ENCODE measurements around the gene BLOC1S3.

BLOC1S3 gene

DNA sequence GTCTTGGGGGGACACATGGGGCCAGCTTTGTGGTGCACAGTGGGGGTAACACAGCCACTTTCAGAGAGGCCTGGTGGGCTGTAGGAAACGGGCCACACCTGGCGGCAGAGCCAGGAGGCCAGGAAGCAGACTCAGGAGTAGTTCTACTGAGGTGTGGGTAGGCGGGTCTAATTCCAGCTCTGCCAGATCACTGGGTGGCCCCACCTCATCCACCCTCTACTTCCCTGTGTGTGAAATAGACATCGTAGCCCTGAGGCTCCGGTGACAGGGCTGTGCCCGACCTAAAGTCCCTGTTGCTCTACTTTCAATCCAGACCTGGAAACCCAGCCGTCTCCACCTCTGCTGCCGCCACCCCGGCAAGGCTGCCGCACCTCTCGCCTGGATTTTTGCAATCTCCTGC, 21.8 kb upstream of the BLOC1S3 start:
- no peak overlapping the region for H3K4me3 ChIP-seq (ENCODE audit: control insufficient read depth, low read depth, low read length)
- TF ChIP-seq, protein P1, sequence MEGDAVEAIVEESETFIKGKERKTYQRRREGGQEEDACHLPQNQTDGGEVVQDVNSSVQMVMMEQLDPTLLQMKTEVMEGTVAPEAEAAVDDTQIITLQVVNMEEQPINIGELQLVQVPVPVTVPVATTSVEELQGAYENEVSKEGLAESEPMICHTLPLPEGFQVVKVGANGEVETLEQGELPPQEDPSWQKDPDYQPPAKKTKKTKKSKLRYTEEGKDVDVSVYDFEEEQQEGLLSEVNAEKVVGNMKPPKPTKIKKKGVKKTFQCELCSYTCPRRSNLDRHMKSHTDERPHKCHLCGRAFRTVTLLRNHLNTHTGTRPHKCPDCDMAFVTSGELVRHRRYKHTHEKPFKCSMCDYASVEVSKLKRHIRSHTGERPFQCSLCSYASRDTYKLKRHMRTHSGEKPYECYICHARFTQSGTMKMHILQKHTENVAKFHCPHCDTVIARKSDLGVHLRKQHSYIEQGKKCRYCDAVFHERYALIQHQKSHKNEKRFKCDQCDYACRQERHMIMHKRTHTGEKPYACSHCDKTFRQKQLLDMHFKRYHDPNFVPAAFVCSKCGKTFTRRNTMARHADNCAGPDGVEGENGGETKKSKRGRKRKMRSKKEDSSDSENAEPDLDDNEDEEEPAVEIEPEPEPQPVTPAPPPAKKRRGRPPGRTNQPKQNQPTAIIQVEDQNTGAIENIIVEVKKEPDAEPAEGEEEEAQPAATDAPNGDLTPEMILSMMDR (IDR thresholded peaks at IDR 0.05; ENCODE audit: control insufficient read depth, insufficient read depth, low read depth, low read length, missing control alignments) = no peak
- DNase-seq (ENCODE audit: low read depth) = no peak

DNA sequence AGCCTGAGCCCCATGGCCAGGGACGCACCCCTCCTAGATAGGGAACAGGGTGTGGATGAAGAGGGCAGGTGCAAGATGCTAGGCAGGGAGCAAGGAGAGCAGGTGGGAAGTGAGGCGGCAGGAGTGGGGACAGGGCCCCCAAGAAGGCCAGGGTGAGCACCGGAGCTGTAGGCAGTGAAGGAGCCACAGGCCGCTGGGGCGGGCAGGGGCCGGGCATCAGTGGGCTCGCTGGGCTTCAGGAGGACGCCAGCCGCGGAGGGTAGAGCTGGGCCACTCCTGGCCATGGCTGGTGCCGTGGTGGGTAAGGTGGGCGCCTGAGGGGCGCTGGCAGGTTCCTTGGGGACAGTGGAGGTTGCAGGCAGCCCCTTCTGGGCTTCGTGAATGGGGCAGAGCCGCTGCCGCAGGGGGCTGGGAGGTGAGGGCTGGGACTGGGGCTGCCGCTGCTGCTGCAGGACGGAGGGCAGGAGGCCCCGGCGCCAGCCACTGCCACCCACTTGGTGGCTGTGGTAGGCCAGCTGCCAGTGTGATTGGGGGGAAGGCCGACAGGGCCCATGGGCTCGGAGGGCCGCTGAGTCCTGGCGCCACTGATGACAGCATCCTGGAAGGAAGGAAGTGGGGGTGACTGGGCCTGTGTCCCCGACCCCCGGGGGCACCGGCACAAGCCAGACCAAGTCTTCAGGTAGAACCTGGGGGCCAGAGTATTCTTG, 19.9 kb upstream of the BLOC1S3 start:
- H3K4me3 ChIP-seq (ENCODE audit: control insufficient read depth, low read depth, low read length) = no peak overlapping the region
- no peak for DNase-seq (ENCODE audit: low read depth)
- TF ChIP-seq, protein P1 (IDR thresholded peaks at IDR 0.05; ENCODE audit: control insufficient read depth, insufficient read depth, low read depth, low read length, missing control alignments) = no peak

DNA sequence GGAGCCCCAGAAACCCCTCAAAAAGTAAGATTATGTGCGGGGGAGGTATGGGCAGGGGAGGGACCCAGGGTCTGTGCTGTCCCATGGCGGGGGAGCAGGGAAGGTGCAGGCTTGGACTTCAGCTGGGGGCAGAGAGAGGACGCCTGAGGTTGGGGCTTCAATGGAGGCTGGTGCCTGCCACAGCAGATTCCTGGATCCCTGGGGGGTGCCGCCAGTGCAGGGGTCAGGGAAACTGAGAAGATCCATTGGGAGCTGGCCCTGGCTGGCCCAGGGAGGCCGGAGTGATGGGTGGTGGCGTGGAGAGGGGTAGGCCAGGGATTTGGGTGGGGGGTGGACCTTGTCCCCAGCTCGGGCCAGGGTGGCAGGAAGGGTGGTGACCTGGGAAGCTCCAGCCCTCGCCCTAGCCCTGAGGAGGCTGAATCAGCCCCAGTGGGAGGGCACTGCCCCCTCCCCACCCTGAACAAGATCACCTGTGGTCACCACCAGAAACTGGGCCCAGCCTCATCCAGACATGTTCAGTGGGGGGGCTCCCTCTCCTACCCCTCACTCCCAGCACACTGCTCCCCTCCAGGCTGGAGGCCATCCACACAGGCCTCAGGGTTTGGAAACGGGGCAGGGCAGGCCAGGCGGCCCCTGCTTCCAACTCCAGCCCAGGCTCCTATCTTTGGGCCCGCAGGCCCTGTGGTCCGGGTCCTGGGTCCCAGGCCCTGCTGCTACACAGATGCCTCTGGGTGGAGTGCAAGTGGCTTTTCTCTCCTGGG, 19.2 kb upstream of the BLOC1S3 start:
- DNase-seq (ENCODE audit: low read depth) = no peak
- TF ChIP-seq, protein P1 (IDR thresholded peaks at IDR 0.05; ENCODE audit: control insufficient read depth, insufficient read depth, low read depth, low read length, missing control alignments) = no peak
- no peak overlapping the region for H3K4me3 ChIP-seq (ENCODE audit: control insufficient read depth, low read depth, low read length)

DNA sequence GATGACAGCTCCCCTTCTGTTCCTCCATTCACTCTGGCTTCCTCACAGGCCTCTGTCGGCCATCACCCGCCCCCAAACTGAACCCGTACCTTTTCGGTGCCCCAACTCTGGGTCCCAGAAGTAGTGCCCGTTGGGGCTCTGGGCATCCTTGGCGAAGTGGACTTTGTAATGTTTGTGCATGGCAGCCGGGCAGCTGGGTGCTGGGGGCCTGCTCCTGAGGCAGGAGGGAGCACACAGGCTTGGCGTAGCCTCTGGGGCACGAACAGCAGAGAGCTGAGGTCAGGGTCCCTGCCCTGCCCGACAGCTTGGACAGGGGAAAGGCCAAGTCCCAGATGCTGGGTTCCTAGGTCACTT, 18.6 kb upstream of the BLOC1S3 start:
- no peak overlapping the region for H3K4me3 ChIP-seq (ENCODE audit: control insufficient read depth, low read depth, low read length)
- TF ChIP-seq, protein P1 (IDR thresholded peaks at IDR 0.05; ENCODE audit: control insufficient read depth, insufficient read depth, low read depth, low read length, missing control alignments) = no peak
- no peak for DNase-seq (ENCODE audit: low read depth)

DNA sequence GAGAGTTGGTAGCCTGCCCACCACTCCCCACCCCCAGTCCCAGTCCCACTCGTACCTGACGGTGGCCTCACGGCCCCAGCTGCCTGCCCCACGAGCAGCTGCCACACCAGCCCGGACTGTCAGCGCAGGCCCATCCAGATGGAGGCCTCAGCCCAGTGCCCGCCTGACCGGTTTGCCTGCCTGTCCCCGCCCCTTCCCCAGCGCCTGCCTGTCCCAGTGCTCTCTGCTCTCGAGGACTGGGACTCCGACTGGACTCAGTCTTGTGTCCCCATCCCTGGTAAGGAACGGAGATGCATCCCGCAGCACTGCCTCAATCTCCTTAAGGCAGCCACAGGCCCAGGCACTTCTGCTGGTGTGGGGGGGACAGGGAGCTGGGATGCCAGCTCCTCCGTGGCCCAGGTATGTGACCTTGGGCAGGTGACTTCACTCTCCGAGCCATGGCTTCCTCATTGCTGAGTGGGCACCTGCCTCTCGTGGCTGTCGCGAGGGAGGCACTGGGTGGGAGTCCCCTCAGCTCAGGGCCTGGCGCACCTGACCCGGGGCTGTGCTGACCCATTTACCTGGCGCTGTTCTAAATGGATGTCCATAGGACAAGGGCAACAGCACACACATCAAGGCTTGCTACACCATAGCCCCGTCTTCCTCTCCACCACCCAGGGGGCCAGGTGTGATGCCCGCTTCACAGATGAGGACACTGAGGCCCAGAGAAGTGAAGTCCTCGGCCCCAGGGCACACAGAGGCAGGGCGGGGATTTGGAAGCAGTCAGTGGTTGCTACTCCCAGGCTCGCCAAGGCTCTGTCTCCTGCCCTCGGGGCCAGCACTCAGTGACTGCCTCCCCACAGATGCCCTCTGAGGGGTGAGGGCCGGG, 17.5 kb upstream of the BLOC1S3 start, which contains the start of gene NKPD1:
Gene NKPD1 (minus strand): TSS at position 113 of the 868 bp plus-strand sequence. CDS start 832 bp downstream, outside the sequence.
- no peak within 1 kb of the TSS for H3K4me3 ChIP-seq (ENCODE audit: control insufficient read depth, low read depth, low read length)
- DNase-seq (ENCODE audit: low read depth) = no peak
- TF ChIP-seq, protein P1 (IDR thresholded peaks at IDR 0.05; ENCODE audit: control insufficient read depth, insufficient read depth, low read depth, low read length, missing control alignments) = no peak
